ENCODE measurements around the gene CALN1.

Gene CALN1

DNA sequence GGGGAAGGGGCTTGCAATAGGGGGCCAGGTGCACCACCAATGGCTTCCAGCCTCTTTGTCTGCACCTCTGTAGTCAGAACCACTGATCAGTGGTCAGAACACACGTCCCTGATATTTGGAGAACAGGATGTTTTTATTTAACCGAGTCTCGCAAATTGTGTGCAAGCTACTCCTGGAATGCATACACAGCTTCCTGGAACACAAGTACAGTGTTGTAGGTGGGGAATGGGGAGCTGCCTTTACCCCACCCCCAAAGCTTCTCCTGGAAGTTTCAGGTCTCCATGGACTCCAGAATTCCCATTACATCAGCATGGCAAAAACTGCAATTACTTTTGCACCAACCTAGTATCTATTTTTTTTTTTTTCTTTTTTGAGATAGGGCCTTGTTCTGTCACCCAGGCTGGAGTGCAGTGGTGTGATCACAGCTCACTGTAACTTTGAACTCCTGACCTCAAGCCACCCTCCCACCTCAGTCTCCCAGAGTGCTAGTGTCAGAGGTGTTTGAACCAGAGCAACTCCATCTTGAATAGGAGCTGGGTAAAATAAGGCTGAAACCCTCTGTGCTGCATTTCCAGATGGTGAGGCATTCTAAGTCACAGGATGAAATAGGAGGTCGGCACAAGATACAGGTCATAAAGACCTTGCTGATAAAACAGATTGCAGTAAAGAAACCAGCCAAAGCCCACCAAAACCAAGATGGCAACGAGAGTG lies 374.0 kb downstream of the CALN1 start:
- TF ChIP-seq GATA3 (IDR thresholded peaks at IDR 0.05; ENCODE audit: low read depth, low read length) (no peak), GATA2 (IDR thresholded peaks at IDR 0.05; ENCODE audit: low read depth, low read length) (no peak)

GRCh38 chr7:72037516-72037915 lies 374.6 kb downstream of the CALN1 start:
- TF ChIP-seq GATA2 (IDR thresholded peaks at IDR 0.05; ENCODE audit: low read depth, low read length) (no peak), GATA3 (IDR thresholded peaks at IDR 0.05; ENCODE audit: low read depth, low read length) (no peak)

- TF ChIP-seq GATA3 (IDR thresholded peaks at IDR 0.05; ENCODE audit: low read depth, low read length) (no peak), GATA2 (IDR thresholded peaks at IDR 0.05; ENCODE audit: low read depth, low read length) (no peak)
Measured at GRCh38 chr7:72035266-72035665, 376.9 kb downstream of the CALN1 start.

DNA sequence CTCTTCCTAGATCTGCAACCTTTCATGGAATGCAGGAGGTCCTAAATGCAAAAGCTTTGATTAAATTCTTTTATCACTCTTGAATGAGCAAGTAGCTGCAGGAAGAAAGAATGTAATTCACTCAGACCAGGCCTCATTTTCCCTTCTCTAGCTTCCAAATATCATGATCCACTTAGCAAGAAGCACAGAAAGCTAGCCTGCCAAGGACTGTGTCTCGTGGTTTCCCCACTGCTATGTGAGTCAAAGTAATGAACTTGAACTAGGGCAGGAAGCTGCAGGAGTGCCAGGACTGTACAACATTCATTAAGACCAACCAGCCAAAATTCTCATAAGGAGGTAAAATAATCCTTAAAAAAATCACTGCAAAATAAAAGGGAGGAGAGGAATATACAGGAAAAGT lies 379.2 kb downstream of the CALN1 start:
- TF ChIP-seq GATA3 (IDR thresholded peaks at IDR 0.05; ENCODE audit: low read depth, low read length) (no peak), GATA2 (IDR thresholded peaks at IDR 0.05; ENCODE audit: low read depth, low read length) (no peak)

GRCh38 chr7:72030994-72031667 lies 381.0 kb downstream of the CALN1 start:
- TF ChIP-seq GATA3 (IDR thresholded peaks at IDR 0.05; ENCODE audit: low read depth, low read length) (no peak), GATA2 (IDR thresholded peaks at IDR 0.05; ENCODE audit: low read depth, low read length) (no peak)

GRCh38 chr7:72028267-72028666 lies 383.9 kb downstream of the CALN1 start:
- no peak for TF ChIP-seq GATA2 (IDR thresholded peaks at IDR 0.05; ENCODE audit: low read depth, low read length)
- TF ChIP-seq GATA3 (IDR thresholded peaks at IDR 0.05; ENCODE audit: low read depth, low read length): no peak

- TF ChIP-seq GATA3 (IDR thresholded peaks at IDR 0.05; ENCODE audit: low read depth, low read length) (no peak), GATA2 (IDR thresholded peaks at IDR 0.05; ENCODE audit: low read depth, low read length) (no peak)
Measured at GRCh38 chr7:72025381-72025960, 386.7 kb downstream of the CALN1 start.

DNA sequence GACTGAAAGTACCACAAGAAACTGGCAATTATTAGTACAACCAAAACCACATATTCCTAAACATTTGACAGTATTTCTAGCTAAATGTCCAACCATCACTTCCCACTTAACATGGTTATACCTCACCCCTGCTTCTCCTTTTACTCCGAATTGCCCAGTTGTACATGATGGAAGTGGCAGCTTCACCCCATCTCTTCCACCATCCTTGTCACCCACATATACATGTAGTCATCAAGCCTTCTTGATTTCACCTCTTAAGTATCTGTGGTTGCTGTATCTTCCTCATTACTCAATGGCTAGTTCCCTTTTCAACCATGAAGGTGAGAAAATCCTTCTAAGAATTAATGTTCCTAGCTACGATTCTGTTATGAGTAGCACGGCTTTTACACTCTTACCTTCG lies 388.2 kb downstream of the CALN1 start:
- TF ChIP-seq GATA3 (IDR thresholded peaks at IDR 0.05; ENCODE audit: low read depth, low read length) (no peak), GATA2 (IDR thresholded peaks at IDR 0.05; ENCODE audit: low read depth, low read length) (no peak)

DNA sequence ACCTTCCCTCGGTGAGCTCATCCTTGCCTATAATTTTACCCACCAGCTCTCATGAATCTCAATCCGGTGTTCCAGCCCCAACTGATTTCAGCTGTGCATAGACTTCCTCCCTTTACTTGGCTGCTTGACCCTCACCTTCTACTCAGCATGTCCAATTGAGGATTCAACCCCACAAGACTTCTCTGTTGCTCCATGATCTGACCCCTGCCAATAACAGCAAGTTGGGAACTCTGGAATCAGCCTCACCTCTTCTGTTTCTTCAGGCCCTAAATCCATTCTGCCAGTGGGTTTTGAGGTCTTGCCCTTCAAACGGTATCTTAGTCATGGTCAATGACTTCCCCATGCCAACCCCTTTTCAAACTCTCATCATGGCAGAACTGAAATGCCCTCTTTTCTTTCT lies 390.4 kb downstream of the CALN1 start:
- TF ChIP-seq GATA3 (IDR thresholded peaks at IDR 0.05; ENCODE audit: low read depth, low read length): no peak
- no peak for TF ChIP-seq GATA2 (IDR thresholded peaks at IDR 0.05; ENCODE audit: low read depth, low read length)

DNA sequence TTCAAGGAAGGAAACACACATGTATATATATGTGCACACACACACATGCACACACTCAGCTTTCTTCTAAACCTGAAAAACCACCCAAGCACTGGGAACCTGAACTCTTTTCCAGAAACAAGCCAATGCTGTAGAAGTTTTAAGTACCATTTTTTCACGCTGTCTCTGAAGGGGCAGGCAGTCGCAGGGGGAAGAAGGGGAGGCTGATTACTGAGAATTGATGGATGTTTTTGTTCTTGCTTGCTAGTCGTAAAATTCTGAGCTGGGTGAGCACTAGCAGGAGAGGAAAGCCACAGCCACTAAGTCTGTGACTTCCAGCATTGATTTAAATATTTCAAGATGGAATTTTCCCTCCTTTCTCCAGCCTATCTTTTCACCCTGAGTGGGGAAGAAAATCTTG lies 391.8 kb downstream of the CALN1 start:
- no peak for TF ChIP-seq GATA2 (IDR thresholded peaks at IDR 0.05; ENCODE audit: low read depth, low read length)
- no peak for TF ChIP-seq GATA3 (IDR thresholded peaks at IDR 0.05; ENCODE audit: low read depth, low read length)

- TF ChIP-seq GATA3 (IDR thresholded peaks at IDR 0.05; ENCODE audit: low read depth, low read length) (no peak), GATA2 (IDR thresholded peaks at IDR 0.05; ENCODE audit: low read depth, low read length) (no peak)
Measured at GRCh38 chr7:72019436-72019835, 392.7 kb downstream of the CALN1 start.

- TF ChIP-seq GATA2 (IDR thresholded peaks at IDR 0.05; ENCODE audit: low read depth, low read length): no peak
- no peak for TF ChIP-seq GATA3 (IDR thresholded peaks at IDR 0.05; ENCODE audit: low read depth, low read length)
Measured at GRCh38 chr7:72017756-72018155, 394.4 kb downstream of the CALN1 start.

GRCh38 chr7:72016574-72016973 lies 395.6 kb downstream of the CALN1 start:
- TF ChIP-seq GATA3 (IDR thresholded peaks at IDR 0.05; ENCODE audit: low read depth, low read length) (no peak), GATA2 (IDR thresholded peaks at IDR 0.05; ENCODE audit: low read depth, low read length) (no peak)

GRCh38 chr7:72015136-72015535 lies 397.0 kb downstream of the CALN1 start:
- no peak for TF ChIP-seq GATA2 (IDR thresholded peaks at IDR 0.05; ENCODE audit: low read depth, low read length)
- no peak for TF ChIP-seq GATA3 (IDR thresholded peaks at IDR 0.05; ENCODE audit: low read depth, low read length)

- TF ChIP-seq GATA2 (IDR thresholded peaks at IDR 0.05; ENCODE audit: low read depth, low read length) (no peak), GATA3 (IDR thresholded peaks at IDR 0.05; ENCODE audit: low read depth, low read length) (no peak)
Measured at GRCh38 chr7:72007018-72007417, 405.1 kb downstream of the CALN1 start.

All from SH-SY5Y (cell line).